Activated CD8-positive, alpha-beta memory T cell treated with anti-CD3 and anti-CD28 coated beads for 24 hours (primary cell): ENCODE data around the gene LTBP2.
A peak's percentile ranks its signal among the peaks of the same experiment; 100 is the strongest.

Experiments
- DNase-seq: peaks from one replicate; pipeline ENCODE4 v3.0.0-alpha.2; 2020

LTBP2 gene

DNA sequence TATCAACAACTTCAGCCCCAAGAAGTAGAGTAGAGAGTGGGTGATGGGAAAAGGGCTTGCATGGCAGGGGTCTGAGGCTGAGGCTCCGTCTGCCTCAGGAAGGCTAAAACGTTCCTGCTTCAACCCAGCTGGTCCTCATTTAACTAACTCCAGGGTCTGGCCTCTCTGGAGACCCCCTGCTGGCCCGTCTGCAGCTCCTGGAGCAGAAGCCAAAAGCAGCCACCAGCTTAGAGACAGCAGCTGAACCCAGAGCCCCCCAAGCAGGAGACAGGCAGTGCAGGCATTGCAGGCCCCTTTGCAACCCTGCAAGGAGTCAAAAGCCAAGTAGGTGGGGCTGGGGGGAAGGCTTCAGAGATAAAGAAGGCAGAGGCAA is 25.1 kb upstream of the LTBP2 start:
- DNase-seq, result no peak

DNA sequence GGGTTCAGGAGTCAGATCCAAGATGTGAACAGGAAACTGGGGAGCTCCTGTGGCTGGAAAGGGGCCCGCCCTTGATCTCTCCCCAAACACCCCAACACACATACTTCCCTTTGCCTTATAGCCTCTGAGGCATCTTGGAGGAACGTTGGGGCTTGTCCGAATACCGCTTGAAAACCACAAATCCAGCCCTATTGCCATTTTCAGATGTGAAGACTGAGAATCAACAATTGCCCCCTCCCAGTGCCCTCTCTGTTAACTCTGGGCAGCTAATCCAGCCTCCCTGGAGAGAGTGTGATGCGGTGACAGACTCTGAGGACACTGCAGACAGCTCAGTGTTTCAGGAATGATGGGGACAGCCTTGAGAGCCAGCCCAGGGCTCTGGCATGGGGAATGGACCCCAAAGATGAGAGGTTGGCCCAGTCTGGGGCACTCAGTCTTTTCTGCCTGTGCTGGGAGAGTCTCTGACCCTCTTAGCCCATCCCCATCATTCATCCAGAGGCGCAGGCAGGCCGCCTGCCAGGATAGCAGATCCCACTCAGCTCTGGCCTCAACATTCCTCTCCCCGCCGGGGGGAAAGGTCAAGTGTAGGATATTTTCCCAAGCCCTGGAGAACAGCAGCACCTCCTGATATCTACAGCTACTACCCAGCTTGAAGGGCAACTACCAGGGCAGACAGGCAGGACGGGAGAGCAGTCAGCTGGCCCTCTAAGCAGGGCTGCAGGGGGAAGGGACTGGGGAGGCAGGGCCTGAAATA is 24.6 kb upstream of the LTBP2 start:
- DNase-seq, result no peak

DNA sequence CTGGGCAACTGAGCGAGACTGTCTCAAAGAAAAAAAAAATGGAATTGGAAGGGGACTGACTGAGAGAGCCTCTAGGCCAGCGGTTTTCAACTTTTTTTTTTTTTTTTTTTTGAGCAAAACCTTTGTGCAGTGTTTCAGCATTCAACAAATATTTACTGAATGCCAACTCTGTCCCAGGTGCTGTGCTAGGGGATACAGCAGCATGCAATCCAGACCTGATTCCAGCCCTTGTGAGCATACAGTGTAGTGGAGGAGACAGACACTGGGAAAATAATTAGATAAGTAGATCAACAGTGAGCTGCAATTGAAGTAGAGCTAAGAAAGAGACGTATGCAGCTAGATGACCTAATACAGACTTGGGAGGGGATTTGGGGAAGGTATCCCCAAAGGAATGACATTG is 23.8 kb upstream of the LTBP2 start:
- DNase-seq, result no peak

DNA sequence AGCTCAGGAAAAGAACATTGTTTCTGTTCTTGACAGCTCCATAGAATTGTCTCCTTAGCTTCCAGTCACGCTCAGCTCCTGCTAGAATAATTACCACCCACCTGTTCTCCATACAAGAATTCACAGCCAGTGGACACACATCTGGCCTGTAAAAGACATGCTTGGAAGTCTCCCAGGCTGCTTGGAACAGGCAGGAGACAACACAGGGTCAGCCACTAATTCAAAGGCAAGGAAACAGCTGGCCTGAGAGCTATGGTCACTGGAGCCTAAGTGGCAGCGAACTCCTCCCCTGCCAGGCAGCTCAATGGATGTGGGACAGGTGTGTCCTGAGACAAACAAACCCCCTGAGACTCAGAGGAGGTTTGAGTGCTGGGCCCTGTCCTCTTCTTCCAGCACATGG is 22.9 kb upstream of the LTBP2 start:
- DNase-seq, result no peak

DNA sequence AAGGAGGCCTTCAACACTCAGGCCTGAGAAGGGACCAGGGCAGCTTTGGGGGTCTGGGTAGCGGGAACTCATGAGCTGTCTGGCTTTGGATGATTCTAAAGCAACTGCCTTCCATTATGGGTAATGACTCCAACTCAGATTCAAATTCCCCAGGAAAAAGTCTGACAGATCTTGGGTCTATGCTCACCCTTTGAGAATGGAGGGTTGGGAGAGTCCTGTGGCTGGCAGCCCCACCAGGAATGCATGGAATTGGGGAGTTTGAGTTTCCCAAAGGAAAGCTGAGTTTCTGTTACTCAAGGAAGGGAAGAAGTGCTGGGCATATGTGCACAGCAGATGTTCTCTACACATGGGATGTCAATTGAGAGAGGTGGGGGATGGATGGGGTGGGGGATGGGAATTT is 22.4 kb upstream of the LTBP2 start:
- DNase-seq, result no peak

DNA sequence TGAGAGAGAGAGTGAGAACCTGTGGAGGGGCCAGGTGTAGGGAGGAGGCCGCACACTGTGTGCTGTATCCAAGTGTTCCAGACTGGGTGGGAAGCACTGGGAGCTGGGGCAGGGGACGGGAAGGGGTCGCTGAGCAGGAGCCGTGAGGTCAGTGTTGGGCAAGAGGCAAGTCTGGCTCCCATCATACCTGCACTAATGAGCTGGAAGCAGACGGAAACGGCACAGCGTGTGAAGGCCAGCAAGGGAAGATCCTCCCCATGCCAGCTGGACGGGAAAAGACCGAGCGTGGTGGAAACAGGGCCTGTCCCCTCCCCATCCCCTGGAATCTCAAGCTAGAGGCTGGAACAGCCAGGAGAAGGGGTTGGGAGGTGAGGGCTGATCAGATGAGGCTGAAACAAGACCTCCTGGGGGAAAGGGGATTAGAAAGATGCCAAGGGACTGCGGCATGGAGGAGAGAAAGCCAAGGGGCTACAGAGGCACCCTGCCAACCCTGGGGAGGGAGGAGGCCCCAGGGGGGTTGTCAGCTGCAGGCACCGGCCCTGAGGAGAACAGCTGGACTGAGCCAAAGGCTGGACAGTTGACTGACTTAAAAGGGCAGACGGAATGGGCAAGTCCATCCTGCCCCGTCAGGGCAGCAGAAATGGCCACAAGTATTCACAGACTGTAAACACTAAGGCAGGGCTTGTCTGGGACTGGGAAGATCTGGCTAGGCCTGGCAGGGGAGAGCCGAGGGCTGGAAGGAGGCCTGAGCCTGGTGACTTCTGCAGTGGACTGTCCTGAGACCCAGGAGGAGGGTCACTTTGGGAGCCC is 19.0 kb upstream of the LTBP2 start:
- no peak for DNase-seq

DNA sequence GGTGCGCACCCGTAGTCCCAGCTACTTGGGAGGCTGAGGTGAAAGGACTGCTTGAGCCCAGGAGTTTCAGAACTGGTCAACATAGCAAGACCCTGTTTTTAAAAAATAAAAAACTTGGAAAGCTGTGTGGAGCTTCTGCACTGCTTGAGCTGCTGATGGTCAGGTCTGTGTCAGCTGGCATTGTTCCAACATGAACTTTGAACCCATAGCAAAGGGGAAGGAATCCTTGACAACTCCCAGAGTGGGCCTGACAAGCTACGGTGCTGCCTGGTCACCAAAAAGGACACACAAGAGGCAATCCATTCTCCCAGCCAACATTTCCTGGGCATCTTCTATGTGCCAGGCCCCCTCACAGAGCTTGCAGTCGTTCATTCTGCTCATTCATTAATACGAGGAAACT is 16.4 kb upstream of the LTBP2 start:
- DNase-seq, result no peak

DNA sequence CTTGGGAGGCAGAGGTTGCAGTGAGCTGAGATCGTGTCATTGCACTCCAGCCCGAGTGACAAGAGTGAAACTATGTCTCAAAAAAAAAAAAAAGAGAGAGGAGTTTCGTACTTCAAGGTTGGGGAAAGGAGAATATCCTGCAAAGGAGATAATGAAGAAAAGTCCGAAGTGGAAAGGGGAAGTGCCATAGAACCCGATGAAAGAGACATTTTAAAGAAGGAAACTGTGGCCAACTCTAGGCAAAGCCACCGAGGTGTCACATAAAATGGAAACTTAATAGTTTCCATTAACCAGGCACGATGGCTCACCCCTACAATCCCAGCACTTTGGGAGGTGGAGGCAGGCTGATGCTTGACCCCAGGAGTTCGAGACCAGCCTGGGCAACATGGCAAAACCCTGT is 15.0 kb upstream of the LTBP2 start:
- no peak for DNase-seq

DNA sequence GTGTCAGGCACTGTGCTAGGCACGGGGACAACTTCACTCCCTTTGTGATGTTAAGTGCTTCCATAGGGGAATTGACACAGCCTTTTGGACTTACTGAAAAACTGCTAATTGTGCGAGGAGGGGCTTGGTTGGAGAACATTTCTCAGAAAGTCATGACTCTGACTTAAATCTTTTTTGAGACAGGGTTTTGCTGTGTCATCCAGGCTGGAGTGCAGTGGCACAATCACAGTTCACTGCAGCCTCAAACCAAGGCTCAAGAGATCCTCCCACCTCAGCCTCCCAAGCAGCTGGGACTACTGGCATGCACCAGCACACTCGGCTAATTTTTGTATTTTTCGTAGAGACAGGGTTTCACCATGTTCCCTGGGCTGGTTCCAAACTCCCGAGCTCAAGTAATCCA is 10.2 kb upstream of the LTBP2 start:
- DNase-seq, result no peak

DNA sequence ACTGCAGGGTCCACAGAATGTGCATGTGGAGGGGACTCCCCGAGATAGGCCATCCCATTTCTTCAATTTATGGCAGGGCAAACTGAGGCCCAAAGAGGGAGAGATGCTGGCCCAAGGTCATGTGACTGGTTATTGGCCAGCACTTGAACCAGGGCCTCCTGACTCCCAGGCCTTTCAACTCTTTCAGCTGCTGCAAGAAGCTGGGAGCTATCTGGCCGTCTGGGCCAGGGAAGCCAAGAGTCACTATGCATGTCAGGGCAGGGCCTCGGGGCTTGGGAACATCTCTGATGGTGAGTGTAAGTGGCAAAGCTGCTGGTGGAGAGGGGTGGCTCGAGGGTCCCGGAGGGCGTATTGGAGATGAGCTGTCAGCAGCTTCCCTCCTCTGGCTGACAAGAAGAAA is 9.5 kb upstream of the LTBP2 start:
- no peak for DNase-seq

DNA sequence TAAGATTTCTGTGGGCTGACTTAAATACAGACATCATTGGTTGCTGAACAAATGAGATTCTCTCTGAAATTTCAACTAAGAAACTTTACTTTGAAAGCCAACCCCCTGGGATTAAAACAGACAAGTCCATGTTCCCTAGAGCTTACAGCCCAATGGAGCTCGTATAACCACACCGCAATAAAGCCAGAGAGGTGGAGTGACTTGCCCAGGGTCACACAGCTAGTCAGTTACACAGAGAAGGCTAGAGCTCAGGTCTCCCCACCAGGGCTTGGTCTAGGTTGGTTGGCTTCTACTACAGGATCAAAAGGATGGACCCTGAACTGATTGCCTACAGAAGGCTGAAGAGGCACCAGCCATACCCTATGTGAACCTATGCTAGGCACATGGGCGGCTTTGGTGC is 8.9 kb upstream of the LTBP2 start:
- DNase-seq, result no peak

DNA sequence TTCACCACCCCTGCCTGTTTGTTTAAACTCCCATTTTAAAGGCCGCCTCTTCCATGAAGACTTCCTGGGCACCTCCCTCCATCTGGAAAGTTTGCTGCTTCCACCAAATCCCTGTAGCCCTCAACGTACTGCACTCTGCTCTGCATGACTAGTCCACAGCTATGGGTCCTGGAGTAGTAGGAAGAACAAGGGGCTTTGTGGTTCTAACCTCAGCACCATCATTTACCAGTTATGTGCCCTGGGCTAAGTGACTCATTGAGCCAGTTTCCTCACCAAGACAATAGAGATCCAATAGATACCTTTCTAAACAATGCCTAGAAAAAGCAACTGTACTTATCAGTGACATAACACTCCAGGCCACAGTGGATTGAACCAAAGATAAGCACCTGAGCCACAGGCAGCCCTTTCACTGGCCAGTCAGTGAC is 8.5 kb upstream of the LTBP2 start:
- DNase-seq, result no peak

DNA sequence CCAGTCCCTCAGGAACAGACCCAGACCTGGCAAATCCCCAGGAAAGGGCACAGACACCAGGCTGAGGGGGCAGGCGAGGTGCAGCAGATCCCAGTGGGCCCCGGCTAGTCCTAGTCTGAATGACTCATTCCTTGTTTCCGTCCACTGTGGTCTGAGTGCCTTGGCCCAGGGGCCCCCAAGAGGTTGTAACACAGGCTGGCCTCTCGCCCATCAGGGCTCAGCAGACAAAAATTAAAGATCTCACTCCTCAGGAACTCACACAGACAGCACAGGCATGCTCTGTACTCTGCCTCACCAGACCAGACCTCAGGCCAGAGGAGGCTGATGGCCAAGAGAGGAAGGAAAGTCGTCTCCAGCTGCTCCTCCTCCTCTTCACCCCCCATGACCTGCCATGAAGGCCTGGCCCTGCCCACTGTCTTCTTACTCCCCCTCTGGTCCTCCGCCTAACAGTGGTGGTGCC is 7.7 kb upstream of the LTBP2 start:
- DNase-seq, result no peak

DNA sequence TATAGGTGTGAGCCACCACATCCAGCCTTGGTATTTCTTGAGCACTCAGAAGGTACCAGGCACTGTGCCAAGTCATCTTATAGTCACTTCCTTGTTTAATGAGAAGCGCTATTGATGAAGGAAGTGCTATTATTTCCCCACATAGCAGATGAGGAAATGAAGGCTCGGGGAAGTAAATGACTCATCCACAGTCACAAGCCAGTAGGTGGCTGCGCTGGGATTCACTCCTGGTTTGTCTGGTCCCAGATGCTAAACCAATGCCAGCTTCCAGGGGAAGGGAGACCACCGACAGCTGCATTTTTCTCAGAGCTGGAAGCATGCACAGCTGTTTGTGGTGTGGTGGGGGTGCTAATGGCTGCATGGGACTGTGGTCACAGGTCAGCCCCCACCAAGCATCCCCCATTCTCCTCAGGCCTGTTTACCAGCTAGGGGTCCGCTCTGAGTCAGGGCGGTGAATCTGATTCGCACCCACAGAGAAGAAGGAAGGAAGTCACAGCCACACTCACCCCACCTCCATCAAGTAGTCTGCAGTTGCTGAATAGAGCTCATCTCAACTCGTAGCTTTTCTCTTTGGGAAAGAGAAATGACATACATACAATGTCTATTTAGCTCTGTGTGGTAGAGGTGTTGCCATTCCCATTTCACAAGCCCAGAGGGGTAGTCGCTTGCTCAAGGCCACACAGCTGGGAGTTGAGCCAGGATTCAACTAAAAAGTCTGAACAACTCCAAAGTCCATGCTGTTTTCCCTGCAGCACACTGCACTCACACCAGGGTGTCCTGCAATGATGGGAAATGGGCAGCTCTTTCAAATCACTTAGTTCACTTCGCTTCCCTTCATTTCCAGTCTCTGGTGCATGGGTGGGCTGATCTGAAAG is 6.3 kb upstream of the LTBP2 start:
- DNase-seq, result peak; percentile 87

DNA sequence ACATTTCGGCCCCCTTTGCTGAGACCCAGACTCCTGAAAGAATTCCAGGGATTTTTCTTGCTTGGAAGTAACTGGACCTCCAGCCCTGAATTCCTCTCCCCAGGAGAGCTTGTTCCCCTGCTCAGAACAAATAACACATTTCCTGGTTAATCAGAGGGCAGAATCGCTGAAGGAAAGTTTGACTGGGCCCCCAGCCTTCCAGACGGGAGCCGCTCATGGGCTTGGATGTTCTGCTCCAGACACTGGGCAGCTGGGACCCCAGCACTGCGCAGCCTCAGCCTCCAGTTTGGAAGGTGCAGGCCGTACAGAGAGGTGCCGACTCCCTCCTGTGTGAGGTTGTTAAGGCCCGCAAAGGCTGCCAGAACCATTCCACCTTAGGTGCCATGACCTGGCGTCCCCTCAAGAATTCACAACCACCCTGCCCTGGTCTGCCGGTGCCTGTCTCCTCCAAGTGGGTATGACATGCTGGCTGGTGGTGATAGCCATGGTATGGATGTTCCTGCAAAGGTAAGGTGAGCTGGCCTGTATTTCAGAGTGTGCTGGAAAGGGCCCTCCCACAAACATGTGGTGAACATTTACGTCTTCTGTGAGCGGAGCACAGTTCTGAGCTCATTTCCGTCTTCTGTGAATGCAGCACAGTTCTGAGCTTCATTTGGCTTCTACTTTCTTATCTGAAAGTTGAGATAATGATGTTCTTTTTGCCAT is 5.1 kb upstream of the LTBP2 start:
- DNase-seq, result no peak

DNA sequence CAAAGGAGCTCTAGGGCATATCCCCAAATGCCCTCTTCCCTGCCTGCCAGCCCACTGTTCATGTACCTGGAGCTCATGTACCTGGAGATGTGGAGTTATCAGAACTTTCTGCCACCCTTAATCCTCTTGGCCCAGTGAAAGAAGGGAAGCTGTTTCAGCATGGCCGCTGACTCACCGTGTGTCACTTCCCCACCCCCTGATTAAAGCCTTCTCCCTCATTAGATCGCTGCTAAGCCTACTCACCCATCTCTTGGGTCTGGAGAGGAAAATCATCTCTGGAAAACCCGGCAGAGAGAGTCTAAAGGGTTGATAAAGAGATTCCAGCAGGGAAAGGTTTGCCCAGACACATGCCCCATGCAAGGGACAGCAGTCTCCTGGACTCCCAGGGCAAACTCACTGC is 4.5 kb upstream of the LTBP2 start:
- DNase-seq, result no peak

DNA sequence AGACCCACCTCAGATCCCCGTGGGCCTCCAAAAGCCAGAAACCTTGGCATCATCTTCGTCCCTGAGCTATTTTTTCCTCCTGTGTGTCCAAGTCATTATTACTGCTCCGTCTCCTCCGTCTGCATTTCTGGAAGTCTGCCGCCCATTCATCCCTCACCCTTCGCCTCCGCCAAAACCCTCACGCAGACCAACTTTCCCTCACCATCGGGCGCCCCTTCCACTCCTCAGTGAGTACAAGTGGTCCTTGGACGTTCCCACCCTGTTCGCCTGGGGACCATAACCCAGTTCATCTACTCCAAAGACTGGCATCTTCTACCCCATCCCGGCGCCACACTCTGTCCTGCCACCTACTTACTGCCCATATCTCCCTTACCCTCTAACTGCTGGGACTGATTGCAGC is 3.7 kb upstream of the LTBP2 start:
- DNase-seq, result no peak

DNA sequence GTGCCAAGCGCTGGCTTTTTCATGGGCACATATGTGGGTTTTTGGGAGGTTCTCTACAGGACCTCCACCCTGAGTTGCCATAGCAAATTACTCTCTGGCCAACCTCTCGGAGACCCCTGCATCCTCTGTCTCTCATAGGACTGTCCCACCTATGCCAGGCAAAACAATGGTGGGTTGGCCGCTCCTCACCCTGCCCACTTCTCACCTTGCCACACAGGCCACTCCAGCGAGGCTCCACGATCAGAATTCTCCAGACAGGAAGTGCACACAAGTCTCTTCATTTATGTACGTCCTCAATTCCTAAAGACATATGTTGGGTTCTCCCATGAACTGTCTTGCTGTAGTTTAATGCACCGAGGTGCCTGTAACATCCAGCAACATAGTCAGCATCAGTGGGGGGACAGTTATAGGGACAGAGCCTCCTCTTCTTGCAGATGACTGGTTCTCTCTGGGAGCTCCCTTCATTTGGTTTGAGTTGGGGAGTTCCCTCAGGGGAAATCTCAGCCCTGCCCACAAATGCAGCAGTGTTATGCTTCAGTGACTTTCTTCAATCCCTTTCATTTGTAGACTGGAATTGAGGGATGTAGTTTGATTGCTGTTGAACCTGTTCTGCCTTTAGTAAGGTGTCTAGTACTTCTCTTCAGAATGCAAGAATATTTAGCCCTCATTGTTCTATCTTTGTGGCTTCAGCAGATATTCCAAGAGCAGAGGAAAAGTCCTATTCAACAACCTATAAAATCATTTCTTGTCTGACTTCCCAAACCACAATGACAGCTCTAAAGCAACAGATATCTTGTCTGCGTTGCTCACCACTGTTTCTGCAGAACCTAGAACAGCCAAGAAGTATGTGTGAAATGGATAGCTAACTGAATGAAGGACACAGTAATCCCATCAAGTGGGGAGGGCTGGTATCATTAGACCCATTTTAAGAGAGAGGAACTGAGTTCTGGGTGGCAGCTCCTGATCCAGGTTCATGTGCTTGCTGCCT is 2.8 kb upstream of the LTBP2 start:
- DNase-seq, result no peak

DNA sequence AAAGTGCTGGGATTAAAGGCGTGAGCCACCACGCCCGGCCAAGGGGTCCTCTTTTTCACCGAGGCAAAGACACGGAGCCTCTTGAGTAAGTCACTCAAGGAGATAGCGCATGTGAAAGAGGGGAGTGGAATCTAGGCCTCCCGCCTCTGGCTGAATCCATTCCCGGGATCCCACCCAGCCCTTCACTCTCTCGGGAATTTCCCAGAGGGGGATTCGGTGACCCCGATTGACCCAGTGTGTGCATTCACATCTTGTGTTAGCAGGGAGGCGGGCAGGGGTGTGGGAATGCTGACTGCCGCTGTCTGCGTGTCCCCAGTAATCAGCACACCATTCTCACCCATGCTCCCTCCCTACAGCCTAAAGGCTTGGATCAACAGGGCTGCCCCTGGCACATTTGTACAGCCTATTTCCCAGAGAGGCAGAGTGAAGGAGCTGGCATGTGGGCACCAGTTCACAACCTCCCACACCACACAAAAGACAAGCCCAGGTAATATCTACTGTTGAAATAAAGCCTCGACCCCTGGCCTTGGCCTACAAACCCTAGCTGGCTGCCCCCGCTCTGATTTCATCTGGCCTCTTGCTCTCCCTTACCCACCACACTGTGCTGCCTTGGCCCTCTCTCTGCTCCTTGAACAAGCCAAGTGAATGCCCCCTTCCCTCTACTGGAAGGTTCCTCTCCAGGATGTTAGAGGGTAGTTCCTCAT is 1.3 kb upstream of the LTBP2 start:
- DNase-seq, result no peak

DNA sequence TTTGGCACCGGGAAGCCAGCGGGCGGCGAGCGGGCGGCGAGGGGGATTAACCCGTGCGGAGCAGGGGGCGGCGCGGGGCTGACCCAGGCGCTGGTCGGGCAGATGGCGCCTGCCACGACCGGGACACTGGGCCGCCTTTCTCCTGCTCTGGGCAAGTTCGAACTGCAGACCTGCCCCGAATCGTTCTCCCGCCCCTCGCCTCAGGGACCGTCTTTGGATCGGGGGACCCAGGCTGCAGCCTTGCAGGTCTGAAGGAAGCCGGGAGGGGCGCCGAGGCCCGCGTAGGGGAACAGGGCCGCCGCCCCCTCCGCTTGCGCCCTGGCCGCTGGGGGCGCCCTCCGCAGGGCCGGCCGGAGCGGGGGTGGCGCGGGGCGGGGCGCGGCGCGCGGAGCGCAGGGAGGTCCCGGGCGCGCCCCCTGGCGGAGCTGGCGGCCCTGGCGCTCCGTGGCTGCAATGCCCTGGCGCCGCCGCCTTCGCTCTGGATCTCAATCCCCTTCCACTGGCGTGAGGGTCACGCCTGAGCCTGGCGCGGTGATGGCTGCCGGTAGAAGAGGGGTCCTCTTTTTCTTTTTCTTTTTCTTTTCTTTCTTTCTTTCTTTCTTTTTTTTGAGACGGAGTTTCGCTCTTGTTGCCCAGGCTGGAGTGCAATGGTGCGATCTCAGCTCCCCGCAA is 449 bp upstream of the LTBP2 start:
- DNase-seq, result peak; percentile 91
